Trophoblast cell (in vitro differentiated cells and primary cell): ENCODE measurements around the gene ZBTB16.

Source experiments
- DNase-seq, 2 donors: peaks; one replicate each; pipeline ENCODE4 v3.0.0-alpha.2; 2016
- H2AFZ ChIP-seq: 2 replicates; pipeline ENCODE4 v1.6.1; 2013; ENCODE audit warnings: low read length, moderate library complexity, mild to moderate bottlenecking; ENCODE audit not compliant: insufficient read depth, poor library complexity
- H2AK5ac ChIP-seq: 2 replicates; pipeline ENCODE4 v1.6.1; 2013; ENCODE audit warnings: mild to moderate bottlenecking, low read length
- H2BK120ac ChIP-seq: 2 replicates; pipeline ENCODE4 v1.6.1; 2013; ENCODE audit warnings: low read length, mild to moderate bottlenecking, moderate library complexity; ENCODE audit not compliant: insufficient read depth, poor library complexity
- H2BK12ac ChIP-seq: 2 replicates; pipeline ENCODE4 v1.6.1; 2013; ENCODE audit warnings: mild to moderate bottlenecking, low read length, moderate library complexity
- H2BK5ac ChIP-seq: 2 replicates; pipeline ENCODE4 v1.6.1; 2013; ENCODE audit warnings: low read length, low read depth, moderate library complexity, mild to moderate bottlenecking; ENCODE audit not compliant: poor library complexity
- H3K14ac ChIP-seq: 2 replicates; pipeline ENCODE4 v1.6.1; 2013; ENCODE audit warnings: mild to moderate bottlenecking, low read length
- H3K18ac ChIP-seq: 2 replicates; pipeline ENCODE4 v1.6.1; 2013; ENCODE audit warnings: mild to moderate bottlenecking, low read length
- H3K23ac ChIP-seq: 2 replicates; pipeline ENCODE4 v1.6.1; 2013; ENCODE audit warnings: low read length
- H3K27ac ChIP-seq: 2 replicates; pipeline ENCODE4 v1.5.1; 2013; ENCODE audit warnings: low read depth, mild to moderate bottlenecking, inconsistent platforms, low read length, moderate library complexity
- H3K27me3 ChIP-seq: 2 replicates; pipeline ENCODE4 v1.6.1; 2013; ENCODE audit warnings: inconsistent platforms, mild to moderate bottlenecking, low read length, moderate library complexity; ENCODE audit not compliant: insufficient read depth
- H3K36me3 ChIP-seq, 2 experiments: 1 replicate in 1 of 2; 2 replicates in 1 of 2; pipeline ENCODE4 v1.6.1; 2013; ENCODE audit warnings: low read length in 2 of 2, mild to moderate bottlenecking in 2 of 2, moderate library complexity in 1 of 2; ENCODE audit not compliant: insufficient read depth in 2 of 2, control insufficient read depth in 1 of 2
- H3K4ac ChIP-seq: 2 replicates; pipeline ENCODE4 v1.6.1; 2013; ENCODE audit warnings: low read depth, mild to moderate bottlenecking, low read length, moderate library complexity
- H3K4me1 ChIP-seq, 2 experiments: 1 replicate in 1 of 2; 2 replicates in 1 of 2; pipeline ENCODE4 v1.6.1; 2013; ENCODE audit warnings: low read length in 2 of 2, mild to moderate bottlenecking in 2 of 2, moderate library complexity in 1 of 2; ENCODE audit not compliant: insufficient read depth in 2 of 2, control insufficient read depth in 1 of 2
- H3K4me2 ChIP-seq: 2 replicates; pipeline ENCODE4 v1.6.1; 2013; ENCODE audit warnings: inconsistent platforms, mild to moderate bottlenecking, low read length, moderate library complexity
- H3K4me3 ChIP-seq: 2 replicates; pipeline ENCODE4 v1.5.1; 2013; ENCODE audit warnings: mild to moderate bottlenecking, low read depth, low read length, inconsistent platforms
- H3K79me1 ChIP-seq: one replicate; pipeline ENCODE4 v1.6.1; 2013; ENCODE audit warnings: low read length
- H3K79me2 ChIP-seq: 2 replicates; pipeline ENCODE4 v1.6.1; 2013; ENCODE audit warnings: low read length, mild to moderate bottlenecking; ENCODE audit not compliant: control insufficient read depth, insufficient read depth, poor library complexity
- H3K9ac ChIP-seq: 2 replicates; pipeline ENCODE4 v1.6.1; 2013; ENCODE audit warnings: mild to moderate bottlenecking, low read length
- H3K9me3 ChIP-seq: 2 replicates; pipeline ENCODE4 v1.6.1; 2013; ENCODE audit warnings: low read depth, mild to moderate bottlenecking, control low read depth, inconsistent platforms, low read length; ENCODE audit not compliant: insufficient read depth
- H4K12ac ChIP-seq: 2 replicates; pipeline ENCODE4 v1.6.1; 2013; ENCODE audit warnings: low read depth, mild to moderate bottlenecking, low read length, moderate library complexity
- H4K8ac ChIP-seq: 2 replicates; pipeline ENCODE4 v1.6.1; 2013; ENCODE audit warnings: low read depth, mild to moderate bottlenecking, low read length, moderate library complexity
- H4K91ac ChIP-seq: one replicate; pipeline ENCODE4 v1.6.1; 2013; ENCODE audit warnings: low read depth, mild to moderate bottlenecking, low read length, moderate library complexity
- WGBS: extraction: QIAGEN DNeasy Blood & Tissue Kit; methylation state at CpG from one replicate; pipeline ENCODE4 v1.1.7; 2013; ENCODE audit warnings: missing lambda C conversion rate; ENCODE audit not compliant: insufficient read length, insufficient coverage; ENCODE audit errors: extremely low coverage; 5-methylcytosine and 5-hydroxymethylcytosine counted together

ZBTB16 gene

DNA sequence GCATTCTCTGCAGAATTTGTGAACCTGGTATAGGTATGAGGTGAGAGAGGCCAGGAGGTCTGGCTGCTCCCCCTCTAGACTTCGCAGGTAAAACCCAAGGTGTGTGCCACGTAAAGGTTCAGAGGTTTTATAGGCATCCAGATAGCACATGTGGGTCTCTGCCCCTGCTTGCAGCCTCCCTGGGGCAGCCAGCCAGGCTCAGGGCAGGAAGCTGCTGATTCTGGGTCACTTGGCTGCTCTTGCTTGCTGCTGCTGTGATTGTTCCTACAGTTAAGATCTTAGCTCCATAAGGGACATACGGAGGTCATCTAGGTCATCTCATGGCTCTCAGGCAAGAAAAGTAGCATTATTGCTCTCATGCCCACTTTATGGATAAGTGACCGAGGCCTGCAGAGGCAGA is 30.2 kb downstream of the ZBTB16 start:
- Histone ChIP-seq H3K9me3 (peaks cover 2% of the 10 kb centered on the region), H3K4ac (no peak overlapping the region), H3K23ac (no peak overlapping the region), H3K4me1 (peaks cover 0 to 6% of the 10 kb centered on the region in 2 experiments), H3K9ac (no peak overlapping the region), H4K12ac (no peak overlapping the region), H3K4me3 (no peak overlapping the region), H2AK5ac (no peak overlapping the region), H2BK120ac (no peak overlapping the region), H3K79me2 (no peaks in the 10 kb centered on the region), H4K8ac (no peak overlapping the region), H3K18ac (no peak overlapping the region), H3K14ac (no peak overlapping the region), H4K91ac (no peak overlapping the region), H2BK12ac (no peak overlapping the region), H3K79me1 (no peaks in the 10 kb centered on the region), H3K27ac (no peak overlapping the region), H3K27me3 (no peaks in the 10 kb centered on the region), H2BK5ac (no peak overlapping the region), H2AFZ (no peak overlapping the region), H3K4me2 (no peak overlapping the region), H3K36me3 (no peaks in the 10 kb centered on the region)
- no peak for DNase-seq
- WGBS: no CpG with 5 or more reads among the region's 4 CpGs

DNA sequence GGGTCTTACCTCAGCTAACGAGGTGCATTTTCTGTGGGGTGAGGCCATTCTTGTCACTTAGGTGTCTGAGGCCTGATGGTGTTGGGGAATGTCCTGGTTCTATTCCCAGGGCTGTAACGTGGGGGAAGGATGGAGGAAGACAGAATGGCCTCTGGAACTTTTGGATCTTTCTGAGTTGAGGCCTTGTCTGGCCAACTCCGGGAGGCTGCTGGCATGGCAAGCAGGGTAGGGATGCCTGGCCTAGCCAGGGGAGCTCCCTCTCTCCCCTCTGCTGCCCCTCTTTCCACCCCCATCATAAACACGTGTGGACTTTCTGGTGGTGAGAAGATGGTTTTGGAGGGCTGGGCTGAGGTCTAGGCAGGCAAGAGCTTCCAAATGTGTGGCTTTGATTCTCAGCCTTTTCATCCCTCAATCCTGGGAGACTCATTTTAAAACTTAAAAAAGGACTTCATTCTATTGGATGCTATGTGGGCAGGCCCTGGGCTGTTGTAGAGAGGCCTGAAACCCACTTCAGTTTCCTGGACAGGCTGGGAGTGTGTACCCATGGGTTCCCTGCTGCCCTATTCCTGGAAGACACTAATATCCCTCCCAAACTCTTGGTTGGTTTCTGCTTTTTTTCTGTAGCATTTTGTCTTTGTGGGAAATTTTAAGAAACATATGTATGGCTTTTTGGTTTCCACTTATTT is 30.9 kb downstream of the ZBTB16 start:
- no peak overlapping the region for H3K14ac ChIP-seq
- peaks cover 2% of the 10 kb centered on the region for H3K9me3 ChIP-seq
- H3K4me3 ChIP-seq: no peak overlapping the region
- H2BK5ac ChIP-seq: no peak overlapping the region
- H3K4ac ChIP-seq: no peak overlapping the region
- H3K27ac ChIP-seq: no peak overlapping the region
- no peak overlapping the region for H4K8ac ChIP-seq
- H3K23ac ChIP-seq: no peak overlapping the region
- no peaks in the 10 kb centered on the region for H3K79me1 ChIP-seq
- WGBS: no CpG with 5 or more reads among the region's 4 CpGs
- no peak overlapping the region for H2BK12ac ChIP-seq
- no peak overlapping the region for H2AFZ ChIP-seq
- no peak overlapping the region for H4K12ac ChIP-seq
- H3K18ac ChIP-seq: no peak overlapping the region
- H2AK5ac ChIP-seq: no peak overlapping the region
- H2BK120ac ChIP-seq: no peak overlapping the region
- no peak overlapping the region for H3K9ac ChIP-seq
- no peaks in the 10 kb centered on the region for H3K27me3 ChIP-seq
- H3K4me2 ChIP-seq: no peak overlapping the region
- peaks cover 0 to 6% of the 10 kb centered on the region in 2 experiments for H3K4me1 ChIP-seq
- no peaks in the 10 kb centered on the region for H3K79me2 ChIP-seq
- DNase-seq: no peak
- no peaks in the 10 kb centered on the region for H3K36me3 ChIP-seq
- no peak overlapping the region for H4K91ac ChIP-seq

GRCh38 chr11:114090976-114091375 is 31.5 kb downstream of the ZBTB16 start:
- no peak overlapping the region for H3K4ac ChIP-seq
- H3K4me2 ChIP-seq: no peak overlapping the region
- H3K36me3 ChIP-seq: no peaks in the 10 kb centered on the region
- H4K8ac ChIP-seq: no peak overlapping the region
- H3K79me1 ChIP-seq: no peaks in the 10 kb centered on the region
- H3K27me3 ChIP-seq: no peaks in the 10 kb centered on the region
- H3K23ac ChIP-seq: no peak overlapping the region
- no peak overlapping the region for H3K18ac ChIP-seq
- peaks cover 0 to 6% of the 10 kb centered on the region in 2 experiments for H3K4me1 ChIP-seq
- H3K9me3 ChIP-seq: peaks cover 2% of the 10 kb centered on the region
- H3K27ac ChIP-seq: no peak overlapping the region
- no peak overlapping the region for H3K9ac ChIP-seq
- H2BK120ac ChIP-seq: no peak overlapping the region
- no peak overlapping the region for H2AK5ac ChIP-seq
- H2AFZ ChIP-seq: no peak overlapping the region
- H4K91ac ChIP-seq: no peak overlapping the region
- no peak overlapping the region for H3K14ac ChIP-seq
- H2BK12ac ChIP-seq: no peak overlapping the region
- no peak overlapping the region for H4K12ac ChIP-seq
- DNase-seq: no peak
- no peak overlapping the region for H2BK5ac ChIP-seq
- WGBS: no CpG with 5 or more reads among the region's 10 CpGs
- no peaks in the 10 kb centered on the region for H3K79me2 ChIP-seq
- no peak overlapping the region for H3K4me3 ChIP-seq

DNA sequence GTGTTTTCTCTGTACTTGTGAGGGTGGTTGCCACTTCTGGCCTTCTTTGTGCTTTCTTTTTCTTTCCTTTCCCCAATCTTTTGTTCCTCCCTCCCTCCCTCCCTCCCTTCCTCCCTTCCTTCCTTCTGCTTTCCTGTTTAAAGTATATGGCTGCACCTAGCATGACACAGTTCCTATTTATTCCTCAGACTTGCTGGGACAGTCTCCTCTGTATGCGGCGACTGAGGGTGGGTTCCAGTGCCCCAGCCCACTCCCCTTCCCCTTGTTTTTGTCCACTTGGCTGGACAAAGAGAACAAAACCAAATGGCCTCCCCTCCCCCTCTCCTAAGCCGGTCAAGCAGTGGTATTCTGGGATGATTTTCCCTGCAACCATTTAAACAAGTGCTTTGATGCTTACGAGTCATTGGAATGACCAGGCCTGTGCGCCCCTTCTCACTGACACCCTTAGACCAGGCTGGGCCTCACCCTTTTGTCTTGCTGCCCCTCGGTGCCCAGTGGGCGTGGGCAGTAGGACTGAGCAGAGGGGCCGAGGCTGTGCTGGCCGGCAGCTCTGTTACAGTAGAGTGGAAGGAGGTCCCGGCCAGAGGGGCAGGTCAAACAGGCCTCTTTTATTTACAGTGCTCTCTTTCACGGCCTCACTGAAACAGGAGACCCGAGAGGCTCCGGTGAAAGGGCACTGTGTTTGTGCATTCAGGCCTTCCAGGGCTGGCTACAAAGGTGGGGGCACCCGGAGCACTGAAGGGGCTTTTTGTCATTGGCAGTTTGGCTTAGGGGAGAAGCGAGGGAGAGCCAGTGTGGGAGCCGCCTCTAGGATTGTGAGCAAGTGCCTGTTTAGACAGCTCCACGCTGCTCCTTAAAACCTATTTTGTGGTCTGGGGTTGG is 32.2 kb downstream of the ZBTB16 start:
- WGBS: no CpG with 5 or more reads among the region's 17 CpGs
- Histone ChIP-seq H3K4me2 (peak overlapping the region; percentile 30), H3K9ac (no peak overlapping the region), H3K27ac (no peak overlapping the region), H3K14ac (no peak overlapping the region), H3K23ac (no peak overlapping the region), H3K4me3 (no peak overlapping the region), H3K9me3 (peaks cover 2% of the 10 kb centered on the region), H4K8ac (no peak overlapping the region), H3K27me3 (no peaks in the 10 kb centered on the region), H2BK5ac (no peak overlapping the region), H2BK120ac (no peak overlapping the region), H3K79me2 (no peaks in the 10 kb centered on the region), H3K79me1 (no peaks in the 10 kb centered on the region), H2BK12ac (no peak overlapping the region), H4K91ac (no peak overlapping the region), H3K4ac (no peak overlapping the region), H4K12ac (no peak overlapping the region), H3K18ac (no peak overlapping the region), H3K36me3 (no peaks in the 10 kb centered on the region), H2AFZ (peak overlapping the region; percentile 1), H2AK5ac (no peak overlapping the region), H3K4me1 (peaks cover 0 to 6% of the 10 kb centered on the region in 2 experiments)
- DNase-seq: no peak
